Right lobe of liver (tissue), 4 donors: ENCODE data around the gene CT45A2.
"Not testable (repeated sequence)": the region's sequence is repeated elsewhere in the genome, so short reads cannot be mapped to it uniquely, and the experiment has no call there.

Source experiments
- CTCF ChIP-seq, 4 donors: fragments of 200-600 bp in 3 of 4; fragments of 450-650 bp in 1 of 4; IDR thresholded peaks; one replicate each; pipeline versions ENCODE4 v1.5.1 to v1.8.0; 2016 to 2022; ENCODE audit warnings: antibody characterized with exemption in 4 of 4, mild to moderate bottlenecking in 2 of 4
- POLR2A ChIP-seq: fragments of 450-650 bp; IDR thresholded peaks from one replicate; pipeline ENCODE4 v1.6.1; 2017; ENCODE audit warnings: antibody characterized with exemption, mild to moderate bottlenecking
- donor health status: DM: no; HTN: no; CAD: no.
- donor health status: DM: no; HTN: no; CAD: no.
- donor health status: DM: no; HTN: yes; CAD: no.

DNA sequence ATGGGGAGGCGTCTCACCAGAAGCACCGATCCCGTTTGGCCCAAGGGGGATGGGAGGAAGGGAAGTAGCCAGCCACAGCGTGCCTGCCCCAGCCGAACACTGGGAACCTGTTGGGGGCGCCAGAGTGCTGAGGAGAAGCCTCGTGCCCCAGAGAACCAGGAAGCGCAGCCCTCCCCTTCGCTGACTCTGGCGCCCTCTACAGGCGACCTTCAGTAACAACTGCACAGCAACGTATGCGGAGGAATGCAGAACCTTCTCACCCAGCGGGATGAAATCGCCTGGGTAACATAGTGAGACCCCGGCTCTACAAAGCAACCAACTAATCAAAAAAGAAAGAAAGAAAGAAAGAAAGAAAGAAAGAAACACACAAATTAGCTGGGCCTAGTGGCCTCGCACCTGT is 51.7 kb downstream of the CT45A2 start, which contains the start of gene CT45A3:
- not testable (repeated sequence) for TF ChIP-seq POLR2A; CTCF (IDR thresholded peaks at IDR 0.05)
